ENCODE data around the gene ZC3HAV1. TPM values are rescaled to one million over a fixed set of nuclear protein-coding genes. Genes with fewer than 3 reads are reported as not detected.

ZC3HAV1 gene
- total RNA-seq, 2 donors from 2014 or later, result 88.2 to 104 TPM

- peak overlapping the region; percentile 60 for H3K4me3 Mint-ChIP-seq
- H3K4me1 Mint-ChIP-seq (ENCODE audit: low read depth in 2 of 2), result peaks cover 8 to 20% of the 10 kb centered on the region in 2 donors
- ATAC-seq (peak in 1 of 2 donors; percentile 53), DNase-seq (ENCODE audit: low spot score) (no peak)
- H3K36me3 Mint-ChIP-seq, result no peaks in the 10 kb centered on the region
- peaks cover 0 to 4% of the 10 kb centered on the region in 2 donors for H3K27me3 Mint-ChIP-seq
- no peak overlapping the region for H3K27ac Mint-ChIP-seq
- no peaks in the 10 kb centered on the region for H3K9me3 Mint-ChIP-seq
Observed at GRCh38 chr7:139118805-139119485, 9.4 kb upstream of the ZC3HAV1 start.

- H3K27me3 Mint-ChIP-seq, result no peaks in the 10 kb centered on the region
Observed at GRCh38 chr7:139118234-139118804, 8.8 kb upstream of the ZC3HAV1 start.

GRCh38 chr7:139117599-139118233 lies 8.2 kb upstream of the ZC3HAV1 start:
- Mint-ChIP-seq H3K4me3 (peak overlapping the region; percentile 66), H3K27ac (peak overlapping the region; percentile 10 to 29), H3K9me3 (no peaks in the 10 kb centered on the region), H3K27me3 (no peaks in the 10 kb centered on the region), H3K36me3 (no peaks in the 10 kb centered on the region), H3K4me1 (ENCODE audit: low read depth in 2 of 2) (peaks cover 11 to 24% of the 10 kb centered on the region in 2 donors)
- ATAC-seq (no peak), DNase-seq (ENCODE audit: low spot score) (no peak)

More at GRCh38 chr7:139118234-139118804, 8.8 kb upstream of the ZC3HAV1 start:
- Mint-ChIP-seq H3K36me3 (no peaks in the 10 kb centered on the region), H3K27ac (peak overlapping the region; percentile 10 to 29), H3K4me3 (peak overlapping the region; percentile 66), H3K4me1 (ENCODE audit: low read depth in 2 of 2) (peaks cover 8 to 20% of the 10 kb centered on the region in 2 donors), H3K9me3 (no peaks in the 10 kb centered on the region)
- ATAC-seq (peak; percentile 79 to 92), DNase-seq (ENCODE audit: low spot score) (no peak)

- Mint-ChIP-seq H3K9me3 (peaks cover under 1% of the 10 kb centered on the region), H3K27me3 (no peaks in the 10 kb centered on the region), H3K27ac (no peak overlapping the region), H3K36me3 (no peaks in the 10 kb centered on the region), H3K4me3 (no peak overlapping the region), H3K4me1 (ENCODE audit: low read depth in 2 of 2) (peaks cover 13 to 28% of the 10 kb centered on the region in 2 donors)
- DNase-seq (ENCODE audit: low spot score), result no peak
- ATAC-seq, result no peak
Observed at GRCh38 chr7:139116999-139117398, 7.5 kb upstream of the ZC3HAV1 start.

GRCh38 chr7:139115104-139115503 lies 5.6 kb upstream of the ZC3HAV1 start:
- peaks cover 27 to 45% of the 10 kb centered on the region in 2 donors for H3K4me1 Mint-ChIP-seq (ENCODE audit: low read depth in 2 of 2)
- no peak overlapping the region for H3K4me3 Mint-ChIP-seq
- H3K9me3 Mint-ChIP-seq, result peaks cover 5% of the 10 kb centered on the region

GRCh38 chr7:139114585-139114984 lies 5.1 kb upstream of the ZC3HAV1 start:
- Mint-ChIP-seq H3K27ac (no peak overlapping the region), H3K4me1 (ENCODE audit: low read depth in 2 of 2) (peaks cover 32 to 50% of the 10 kb centered on the region in 2 donors)
- no peak for ATAC-seq

More at GRCh38 chr7:139115104-139115503, 5.6 kb upstream of the ZC3HAV1 start:
- Mint-ChIP-seq H3K36me3 (peaks cover 4% of the 10 kb centered on the region), H3K27ac (no peak overlapping the region), H3K27me3 (no peaks in the 10 kb centered on the region)
- ATAC-seq (no peak), DNase-seq (ENCODE audit: low spot score) (no peak)

GRCh38 chr7:139114018-139114417 lies 4.5 kb upstream of the ZC3HAV1 start:
- Mint-ChIP-seq H3K36me3 (peaks cover 4% of the 10 kb centered on the region), H3K9me3 (peaks cover 5% of the 10 kb centered on the region), H3K4me1 (ENCODE audit: low read depth in 2 of 2) (peaks cover 31 to 48% of the 10 kb centered on the region in 2 donors), H3K27ac (no peak overlapping the region), H3K27me3 (no peaks in the 10 kb centered on the region), H3K4me3 (no peak overlapping the region)
- no peak for ATAC-seq
- no peak for DNase-seq (ENCODE audit: low spot score)

More at GRCh38 chr7:139114585-139114984, 5.1 kb upstream of the ZC3HAV1 start:
- H3K36me3 Mint-ChIP-seq, result peaks cover 4% of the 10 kb centered on the region
- H3K9me3 Mint-ChIP-seq, result peaks cover 5% of the 10 kb centered on the region
- DNase-seq (ENCODE audit: low spot score), result no peak
- no peaks in the 10 kb centered on the region for H3K27me3 Mint-ChIP-seq
- H3K4me3 Mint-ChIP-seq, result no peak overlapping the region

GRCh38 chr7:139112741-139113250 lies 3.3 kb upstream of the ZC3HAV1 start:
- Mint-ChIP-seq H3K27me3 (no peaks in the 10 kb centered on the region), H3K4me1 (ENCODE audit: low read depth in 2 of 2) (peaks cover 27 to 39% of the 10 kb centered on the region in 2 donors), H3K36me3 (peaks cover 10% of the 10 kb centered on the region), H3K27ac (peak overlapping the region; percentile 97), H3K9me3 (peaks cover 5% of the 10 kb centered on the region), H3K4me3 (no peak overlapping the region)
- ATAC-seq (no peak), DNase-seq (ENCODE audit: low spot score) (no peak)

GRCh38 chr7:139112316-139112715 lies 2.8 kb upstream of the ZC3HAV1 start:
- DNase-seq (ENCODE audit: low spot score), result no peak
- peaks cover 29 to 38% of the 10 kb centered on the region in 2 donors for H3K4me1 Mint-ChIP-seq (ENCODE audit: low read depth in 2 of 2)
- H3K4me3 Mint-ChIP-seq, result peak overlapping the region; percentile 66
- peaks cover 15% of the 10 kb centered on the region for H3K36me3 Mint-ChIP-seq
- H3K27me3 Mint-ChIP-seq, result no peaks in the 10 kb centered on the region
- peaks cover 5% of the 10 kb centered on the region for H3K9me3 Mint-ChIP-seq
- no peak for ATAC-seq
- peak overlapping the region; percentile 97 for H3K27ac Mint-ChIP-seq

- Mint-ChIP-seq H3K4me3 (peak overlapping the region; percentile 66), H3K4me1 (ENCODE audit: low read depth in 2 of 2) (peaks cover 32 to 39% of the 10 kb centered on the region in 2 donors), H3K27ac (peak overlapping the region; percentile 97), H3K9me3 (peaks cover 5% of the 10 kb centered on the region), H3K36me3 (peaks cover 15% of the 10 kb centered on the region), H3K27me3 (no peaks in the 10 kb centered on the region)
- ATAC-seq (no peak), DNase-seq (ENCODE audit: low spot score) (no peak)
Observed at GRCh38 chr7:139111811-139112301, 2.3 kb upstream of the ZC3HAV1 start.

GRCh38 chr7:139111147-139111546 lies 1.6 kb upstream of the ZC3HAV1 start:
- Mint-ChIP-seq H3K4me3 (peak overlapping the region; percentile 66), H3K27me3 (no peaks in the 10 kb centered on the region), H3K27ac (peak overlapping the region; percentile 97), H3K9me3 (peaks cover 5% of the 10 kb centered on the region), H3K36me3 (peaks cover 15% of the 10 kb centered on the region), H3K4me1 (ENCODE audit: low read depth in 2 of 2) (peaks cover 32 to 40% of the 10 kb centered on the region in 2 donors)
- DNase-seq (ENCODE audit: low spot score), result no peak
- no peak for ATAC-seq

GRCh38 chr7:139109983-139110411 lies 477 bp upstream of the ZC3HAV1 start:
- Mint-ChIP-seq H3K9me3 (peaks cover 5% of the 10 kb centered on the region), H3K4me3 (peak overlapping the region; percentile 99), H3K36me3 (peaks cover 20% of the 10 kb centered on the region), H3K4me1 (ENCODE audit: low read depth in 2 of 2) (peaks cover 39 to 48% of the 10 kb centered on the region in 2 donors), H3K27me3 (no peaks in the 10 kb centered on the region), H3K27ac (peak overlapping the region; percentile 97)
- no peak for DNase-seq (ENCODE audit: low spot score)
- ATAC-seq, result peak in 1 of 2 donors; percentile 1

GRCh38 chr7:139108266-139109187 lies 993 bp downstream of the ZC3HAV1 start:
- ATAC-seq, result peak; percentile 0 to 1
- Mint-ChIP-seq H3K4me1 (ENCODE audit: low read depth in 2 of 2) (peaks cover 48 to 57% of the 10 kb centered on the region in 2 donors), H3K9me3 (peaks cover 5% of the 10 kb centered on the region), H3K36me3 (peaks cover 20% of the 10 kb centered on the region), H3K4me3 (peak overlapping the region; percentile 99), H3K27me3 (no peaks in the 10 kb centered on the region), H3K27ac (peak overlapping the region; percentile 97)
- no peak for DNase-seq (ENCODE audit: low spot score)
